Inferior parietal cortex (tissue), 1 donor: ENCODE results near the gene ATM.
A peak's percentile ranks its signal among the peaks of the same experiment; 100 is the strongest.

Experiments
- DNase-seq: peaks from one replicate; pipeline ENCODE4 v3.0.0-alpha.2; 2016; ENCODE audit errors: extremely low spot score

The ATM gene, protein sequence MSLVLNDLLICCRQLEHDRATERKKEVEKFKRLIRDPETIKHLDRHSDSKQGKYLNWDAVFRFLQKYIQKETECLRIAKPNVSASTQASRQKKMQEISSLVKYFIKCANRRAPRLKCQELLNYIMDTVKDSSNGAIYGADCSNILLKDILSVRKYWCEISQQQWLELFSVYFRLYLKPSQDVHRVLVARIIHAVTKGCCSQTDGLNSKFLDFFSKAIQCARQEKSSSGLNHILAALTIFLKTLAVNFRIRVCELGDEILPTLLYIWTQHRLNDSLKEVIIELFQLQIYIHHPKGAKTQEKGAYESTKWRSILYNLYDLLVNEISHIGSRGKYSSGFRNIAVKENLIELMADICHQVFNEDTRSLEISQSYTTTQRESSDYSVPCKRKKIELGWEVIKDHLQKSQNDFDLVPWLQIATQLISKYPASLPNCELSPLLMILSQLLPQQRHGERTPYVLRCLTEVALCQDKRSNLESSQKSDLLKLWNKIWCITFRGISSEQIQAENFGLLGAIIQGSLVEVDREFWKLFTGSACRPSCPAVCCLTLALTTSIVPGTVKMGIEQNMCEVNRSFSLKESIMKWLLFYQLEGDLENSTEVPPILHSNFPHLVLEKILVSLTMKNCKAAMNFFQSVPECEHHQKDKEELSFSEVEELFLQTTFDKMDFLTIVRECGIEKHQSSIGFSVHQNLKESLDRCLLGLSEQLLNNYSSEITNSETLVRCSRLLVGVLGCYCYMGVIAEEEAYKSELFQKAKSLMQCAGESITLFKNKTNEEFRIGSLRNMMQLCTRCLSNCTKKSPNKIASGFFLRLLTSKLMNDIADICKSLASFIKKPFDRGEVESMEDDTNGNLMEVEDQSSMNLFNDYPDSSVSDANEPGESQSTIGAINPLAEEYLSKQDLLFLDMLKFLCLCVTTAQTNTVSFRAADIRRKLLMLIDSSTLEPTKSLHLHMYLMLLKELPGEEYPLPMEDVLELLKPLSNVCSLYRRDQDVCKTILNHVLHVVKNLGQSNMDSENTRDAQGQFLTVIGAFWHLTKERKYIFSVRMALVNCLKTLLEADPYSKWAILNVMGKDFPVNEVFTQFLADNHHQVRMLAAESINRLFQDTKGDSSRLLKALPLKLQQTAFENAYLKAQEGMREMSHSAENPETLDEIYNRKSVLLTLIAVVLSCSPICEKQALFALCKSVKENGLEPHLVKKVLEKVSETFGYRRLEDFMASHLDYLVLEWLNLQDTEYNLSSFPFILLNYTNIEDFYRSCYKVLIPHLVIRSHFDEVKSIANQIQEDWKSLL (N-terminal part only)

DNA sequence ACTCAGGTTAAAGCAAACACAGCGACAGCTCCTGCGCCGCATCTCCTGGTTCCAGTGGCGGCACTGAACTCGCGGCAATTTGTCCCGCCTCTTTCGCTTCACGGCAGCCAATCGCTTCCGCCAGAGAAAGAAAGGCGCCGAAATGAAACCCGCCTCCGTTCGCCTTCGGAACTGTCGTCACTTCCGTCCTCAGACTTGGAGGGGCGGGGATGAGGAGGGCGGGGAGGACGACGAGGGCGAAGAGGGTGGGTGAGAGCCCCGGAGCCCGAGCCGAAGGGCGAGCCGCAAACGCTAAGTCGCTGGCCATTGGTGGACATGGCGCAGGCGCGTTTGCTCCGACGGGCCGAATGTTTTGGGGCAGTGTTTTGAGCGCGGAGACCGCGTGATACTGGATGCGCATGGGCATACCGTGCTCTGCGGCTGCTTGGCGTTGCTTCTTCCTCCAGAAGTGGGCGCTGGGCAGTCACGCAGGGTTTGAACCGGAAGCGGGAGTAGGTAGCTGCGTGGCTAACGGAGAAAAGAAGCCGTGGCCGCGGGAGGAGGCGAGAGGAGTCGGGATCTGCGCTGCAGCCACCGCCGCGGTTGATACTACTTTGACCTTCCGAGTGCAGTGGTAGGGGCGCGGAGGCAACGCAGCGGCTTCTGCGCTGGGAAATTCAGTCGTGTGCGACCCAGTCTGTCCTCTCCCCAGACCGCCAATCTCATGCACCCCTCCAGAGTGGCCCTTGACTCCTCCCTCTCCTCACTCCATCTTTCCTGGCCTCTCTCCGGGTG is at the start of gene ATM, which contains the start of gene NPAT:
Gene ATM (plus strand): TSS at position 494 of the 774 bp plus-strand sequence. CDS start 4,558 bp downstream, outside the sequence.
Gene NPAT (minus strand): TSS at position 65 of the 774 bp plus-strand sequence. CDS start 102 bp downstream, outside the sequence.
- DNase-seq, result peak; percentile 99

DNA sequence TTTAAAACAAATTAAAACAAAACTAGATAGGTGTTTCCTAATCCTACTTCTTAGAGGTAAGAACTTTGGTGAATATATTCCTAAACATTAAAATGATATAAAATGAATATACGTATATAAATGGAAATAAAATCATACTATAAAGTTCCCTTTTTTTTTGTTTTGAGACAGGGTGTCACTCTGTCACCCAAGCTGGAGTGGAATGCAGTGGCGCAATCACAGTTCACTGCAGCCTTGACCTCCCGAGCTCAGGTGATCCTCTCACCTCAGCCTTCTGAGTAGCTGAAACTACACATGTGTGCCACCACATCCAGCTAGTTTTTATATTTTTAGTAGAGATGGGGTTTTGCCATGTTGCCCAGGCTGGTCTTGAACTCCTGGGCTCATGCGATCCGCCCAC is 45.3 kb upstream of the ATM start:
- DNase-seq, result no peak

DNA sequence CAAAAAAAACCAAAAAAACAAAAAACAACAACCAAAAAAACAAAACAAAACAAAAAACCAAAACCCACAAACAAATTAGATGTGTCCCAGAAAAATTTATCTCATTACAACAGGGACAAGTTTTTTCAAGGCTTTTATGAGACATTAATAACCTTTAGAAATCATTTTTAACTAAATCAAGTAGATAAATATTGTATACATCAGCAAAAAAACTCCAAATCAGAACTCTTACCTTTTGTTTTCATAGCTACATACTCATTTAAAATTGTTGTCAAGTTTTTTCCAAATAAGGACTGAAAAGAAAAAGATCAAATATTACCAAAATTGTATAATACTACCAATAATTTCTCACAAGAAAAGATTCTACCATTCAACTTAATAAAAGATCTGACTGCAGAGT is 29.1 kb upstream of the ATM start:
- no peak for DNase-seq

DNA sequence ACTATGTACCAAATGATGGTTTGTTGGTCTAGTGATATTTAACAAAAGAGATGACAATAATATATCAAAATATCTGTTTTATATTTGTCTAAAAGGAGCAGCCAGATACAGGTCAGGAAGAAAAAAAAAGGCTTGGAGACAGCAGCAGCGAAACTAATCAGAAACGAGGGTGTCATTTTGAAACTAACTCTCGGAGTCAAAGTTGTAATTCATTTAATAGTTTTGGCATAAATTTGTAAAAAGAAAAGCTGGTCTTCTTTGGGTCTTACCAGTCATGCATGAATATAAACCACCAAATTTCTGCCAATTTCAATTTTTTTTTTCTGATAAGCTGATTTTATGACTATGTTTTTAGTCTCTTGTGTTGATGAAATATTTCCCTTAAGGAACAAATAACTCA is 26.0 kb upstream of the ATM start:
- no peak for DNase-seq

DNA sequence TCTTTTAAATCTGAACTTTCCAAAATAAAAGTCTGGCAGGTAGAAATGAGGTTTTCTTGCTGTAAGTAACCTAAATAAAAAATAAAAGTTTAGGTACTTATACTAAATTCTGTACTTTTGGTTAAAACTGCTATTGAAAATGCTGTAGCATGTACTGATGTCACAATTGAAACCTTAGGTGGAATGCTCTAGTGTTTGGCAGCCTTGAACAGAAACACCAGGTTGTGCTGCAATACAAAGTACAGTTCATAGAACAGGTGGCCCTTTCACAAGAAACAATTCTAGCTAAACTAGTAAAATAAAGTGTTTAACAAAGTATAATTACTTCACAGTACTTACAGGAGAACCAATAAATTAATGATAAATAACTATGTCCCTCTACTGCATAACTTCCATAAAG is 25.5 kb upstream of the ATM start:
- DNase-seq, result no peak

DNA sequence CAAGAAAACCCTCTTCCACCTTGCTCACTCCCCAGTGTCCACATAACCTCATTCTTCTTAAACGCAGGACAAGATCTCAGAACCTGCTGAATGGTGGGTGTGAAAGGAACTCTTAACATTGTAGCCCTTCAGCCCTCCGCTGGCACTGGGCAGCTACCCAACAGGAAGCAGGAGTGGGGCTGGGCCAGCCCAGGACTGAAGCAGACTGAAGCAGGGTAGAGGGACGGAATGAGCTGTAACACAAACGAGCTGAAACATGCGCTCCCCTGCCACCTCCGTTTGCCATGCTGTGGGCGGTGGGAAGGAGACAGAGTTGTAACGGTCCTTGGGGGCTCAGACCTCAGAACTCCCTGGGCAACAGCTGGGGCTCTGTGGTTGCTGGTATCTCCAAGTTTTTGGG is 24.0 kb upstream of the ATM start:
- DNase-seq, result no peak

DNA sequence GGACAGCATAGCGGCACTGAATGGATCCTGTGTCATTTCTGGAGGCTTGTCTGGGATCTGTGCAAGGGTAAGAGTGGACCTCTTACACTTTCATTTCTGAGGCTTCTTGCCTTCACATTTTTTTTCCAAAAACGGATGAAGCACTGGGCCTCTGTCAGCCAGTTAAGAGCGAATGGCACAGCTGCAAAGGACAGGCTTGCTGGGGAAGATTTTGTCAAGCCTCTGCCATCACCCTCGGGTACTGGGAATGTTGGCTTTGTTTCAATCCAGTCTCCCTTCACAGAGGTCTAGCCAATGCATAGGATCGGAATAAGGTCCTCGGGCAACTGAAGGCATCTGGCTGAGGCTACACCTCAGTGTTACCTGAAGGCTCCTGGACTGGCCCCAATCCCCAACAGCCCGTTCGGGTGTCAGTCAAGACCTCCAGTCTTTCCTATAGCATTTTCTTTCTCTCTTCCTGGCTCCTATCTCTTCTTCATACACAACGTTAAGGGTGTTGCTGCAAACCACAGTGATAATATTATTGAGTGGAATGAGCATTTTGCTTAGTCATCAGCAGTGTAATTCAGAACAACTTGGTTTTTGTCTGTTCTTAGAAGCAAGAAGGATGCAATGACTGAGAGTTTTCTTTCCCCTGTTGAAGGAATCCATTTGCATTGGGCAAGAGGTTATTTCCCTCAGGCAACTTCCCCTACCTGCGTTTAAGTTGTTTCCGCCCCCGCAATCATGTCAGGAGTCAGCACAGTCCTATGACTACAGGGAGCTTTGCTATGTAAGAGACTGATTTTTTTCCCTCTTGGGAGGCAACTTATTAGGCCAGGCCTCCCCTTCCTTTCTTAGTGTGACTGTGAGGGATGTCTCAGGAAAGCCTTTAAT is 23.2 kb upstream of the ATM start:
- DNase-seq, result peak; percentile 8

DNA sequence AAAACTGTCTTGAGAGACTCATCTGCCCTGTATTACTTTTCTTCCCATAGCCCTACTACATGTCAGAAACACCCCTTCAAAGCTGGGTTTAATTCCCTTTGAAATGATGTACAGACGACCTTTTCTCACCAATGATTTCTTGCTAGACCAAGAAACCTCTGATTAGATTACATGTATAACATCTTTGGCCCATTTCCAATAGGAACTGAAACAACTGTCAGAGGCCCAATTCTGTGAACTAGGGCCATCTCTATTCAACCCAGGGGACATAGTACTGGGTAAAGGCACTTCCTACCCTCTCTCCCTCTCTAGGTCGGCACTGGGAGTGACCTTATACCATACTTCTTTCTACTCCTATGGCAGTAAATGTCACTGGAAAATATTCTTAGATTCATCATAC is 19.8 kb upstream of the ATM start:
- DNase-seq, result no peak

DNA sequence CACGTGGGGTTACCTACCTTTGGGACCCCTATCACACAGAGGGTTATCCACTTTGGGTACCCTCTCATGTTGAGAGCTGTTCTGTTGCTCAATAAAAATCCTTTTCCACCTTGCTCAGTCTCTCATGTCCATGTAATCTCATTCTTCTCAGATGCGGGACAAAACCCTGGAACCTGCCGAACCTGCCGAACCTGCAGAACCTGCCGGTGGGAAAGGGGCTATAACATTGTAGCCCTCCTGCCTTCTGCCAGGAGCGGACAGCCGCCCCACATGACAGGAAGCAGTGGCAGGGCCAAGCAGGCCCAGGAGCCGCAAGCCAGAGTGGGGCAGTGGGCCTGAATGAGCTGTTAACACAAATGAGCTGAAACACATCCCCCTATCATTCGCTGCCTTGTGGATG is 18.5 kb upstream of the ATM start:
- DNase-seq, result no peak

DNA sequence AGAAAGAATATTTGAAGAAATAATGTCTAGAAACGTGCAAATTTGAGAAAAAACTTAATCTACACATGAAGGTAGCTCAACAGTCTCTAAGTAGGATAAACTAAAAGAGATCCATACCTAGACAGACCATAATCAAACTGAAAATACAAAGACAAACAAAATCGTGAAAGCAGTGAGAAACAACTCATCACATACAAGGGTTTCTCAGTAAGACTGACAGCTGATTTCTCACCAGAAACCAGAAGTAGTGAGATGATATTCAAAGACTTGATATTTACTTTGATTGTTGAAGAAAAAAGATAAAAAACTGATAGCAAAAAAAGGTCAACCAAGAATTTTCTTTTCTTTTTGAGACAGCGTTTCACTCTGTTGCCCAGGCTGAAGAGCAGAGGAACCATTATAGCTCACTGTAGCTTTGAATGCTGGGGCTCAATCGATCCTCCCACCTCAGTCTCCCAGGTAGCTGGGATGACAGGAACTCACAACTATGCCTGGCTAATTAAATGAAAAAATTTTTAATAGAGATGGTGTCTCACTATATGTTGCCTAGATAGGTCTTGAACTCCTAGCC is 17.9 kb upstream of the ATM start:
- DNase-seq, result no peak

DNA sequence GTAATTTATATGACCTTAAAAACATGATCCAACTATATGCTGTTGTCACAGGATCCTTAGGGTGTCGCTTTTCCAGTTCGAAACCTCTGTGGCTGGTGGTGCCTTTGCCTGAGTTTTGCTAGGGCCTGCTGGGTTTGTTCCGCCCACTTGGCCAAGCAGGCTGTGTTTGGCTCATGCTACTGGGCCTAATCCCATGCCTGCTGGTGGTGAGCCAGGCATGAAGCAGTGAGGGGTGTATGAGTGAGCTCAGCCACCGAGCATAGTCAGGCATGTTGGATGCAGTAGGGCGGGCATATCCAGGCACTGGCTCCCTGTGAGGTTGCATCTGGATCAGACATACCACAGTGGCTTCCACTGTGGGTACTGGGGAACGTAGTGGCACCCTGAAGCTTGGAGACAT is 16.7 kb upstream of the ATM start:
- no peak for DNase-seq

DNA sequence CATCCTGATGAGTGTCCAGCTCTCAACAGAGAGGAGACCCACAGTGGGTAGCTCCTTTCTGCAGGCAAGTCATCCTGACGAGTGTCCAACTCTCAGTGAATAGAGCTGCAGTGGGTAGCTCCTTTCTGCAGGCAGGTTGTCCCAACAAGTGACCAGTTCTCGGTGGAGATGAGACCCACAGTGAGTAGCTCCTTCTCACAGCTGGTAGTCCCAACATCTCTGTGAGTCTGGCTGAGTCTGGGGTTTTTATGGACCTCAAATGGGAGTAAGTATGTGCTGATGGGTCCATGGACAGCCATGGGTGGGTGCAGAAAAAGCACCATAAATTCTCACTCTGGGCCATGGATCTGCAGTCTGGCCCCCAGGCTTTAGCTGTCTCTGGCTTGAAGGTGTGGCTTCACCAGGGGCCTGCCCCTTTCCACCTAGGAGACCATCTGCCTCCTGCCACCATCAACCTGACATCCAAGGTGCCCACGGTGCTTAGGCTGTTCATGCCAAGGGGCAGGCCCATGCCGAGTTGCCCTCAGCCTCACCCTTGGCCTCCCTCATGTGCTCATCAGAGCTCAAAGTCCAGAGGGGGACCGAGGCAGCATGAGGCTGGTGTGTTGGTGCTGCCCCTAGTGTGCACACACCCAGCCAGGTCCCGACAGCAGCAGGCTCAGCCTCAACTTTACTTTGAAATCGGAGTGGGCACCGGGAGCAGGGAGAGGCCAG is 15.7 kb upstream of the ATM start:
- DNase-seq, result no peak

DNA sequence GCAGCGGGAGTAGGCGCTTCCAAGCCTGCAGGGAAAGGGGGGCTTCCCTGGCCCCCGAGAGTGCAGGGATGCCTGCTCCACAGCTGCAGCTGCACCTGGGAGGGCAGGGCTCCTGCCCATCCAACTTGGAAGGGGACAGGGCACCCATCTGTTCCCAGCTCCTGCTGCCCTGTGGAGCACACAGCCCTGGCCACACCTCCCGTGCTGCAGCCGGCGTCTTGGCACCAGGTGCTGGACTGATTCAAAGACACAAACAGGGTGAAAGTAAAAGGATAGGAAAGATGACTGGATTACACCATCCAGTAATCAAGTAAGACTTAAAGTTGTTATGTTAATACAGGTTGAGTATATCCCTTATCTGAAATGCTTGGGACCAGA is 15.2 kb upstream of the ATM start:
- no peak for DNase-seq

DNA sequence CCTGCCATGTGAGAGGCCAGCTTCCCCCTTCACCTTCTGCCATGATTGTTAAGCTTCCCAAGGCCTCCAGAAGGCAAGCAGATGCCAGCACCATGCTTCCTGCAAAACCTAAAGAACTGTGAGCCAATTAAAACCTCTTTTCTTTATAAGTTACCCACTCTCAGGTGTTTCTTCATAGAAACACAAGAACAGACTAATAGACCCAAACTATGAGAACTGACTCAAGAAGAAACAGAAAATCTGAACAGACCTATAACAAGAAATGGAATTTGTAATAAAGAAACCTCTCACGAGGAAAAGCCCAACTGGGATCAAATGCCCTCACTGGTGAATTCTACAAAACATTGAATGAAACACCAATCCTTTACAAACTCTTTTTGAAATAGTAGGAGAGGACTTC is 12.4 kb upstream of the ATM start:
- no peak for DNase-seq

DNA sequence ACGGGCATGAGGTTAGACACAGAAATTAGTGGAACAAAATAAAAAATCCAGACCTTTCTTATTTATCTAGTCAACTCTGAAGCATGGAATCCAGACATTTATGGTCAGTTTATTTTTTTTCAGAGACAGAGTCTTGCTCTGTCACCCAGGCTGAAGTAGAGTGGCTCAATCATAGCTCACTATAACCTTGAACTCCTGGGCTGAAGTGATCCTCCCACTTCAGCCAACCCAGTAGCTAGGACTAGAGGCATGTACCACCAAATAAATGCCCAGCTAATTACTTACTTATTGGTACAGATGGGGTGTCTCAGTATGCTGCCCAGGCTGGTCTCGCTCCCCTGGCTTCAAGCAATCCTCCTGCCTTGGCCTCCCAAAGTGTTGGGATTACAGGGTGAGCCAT is 9.1 kb upstream of the ATM start:
- no peak for DNase-seq

DNA sequence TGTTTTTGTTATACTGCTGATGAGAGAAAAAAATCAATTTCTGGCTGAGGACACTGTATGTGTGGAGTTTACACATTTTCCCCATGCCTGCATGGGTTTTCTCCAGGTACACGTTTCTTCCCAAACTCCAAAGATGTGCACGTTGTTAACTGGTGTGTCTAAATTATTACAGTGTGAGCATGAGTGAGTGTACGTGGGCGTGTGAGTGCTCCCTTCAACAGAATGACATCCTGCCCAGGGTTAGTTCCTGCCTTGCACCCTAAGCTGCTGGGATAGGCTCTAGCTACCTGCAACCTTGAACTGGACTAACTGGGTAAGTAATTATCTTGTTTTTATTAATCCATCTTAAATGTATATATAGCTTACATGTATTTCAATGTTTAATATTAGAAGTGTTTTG is 5.9 kb upstream of the ATM start:
- no peak for DNase-seq

DNA sequence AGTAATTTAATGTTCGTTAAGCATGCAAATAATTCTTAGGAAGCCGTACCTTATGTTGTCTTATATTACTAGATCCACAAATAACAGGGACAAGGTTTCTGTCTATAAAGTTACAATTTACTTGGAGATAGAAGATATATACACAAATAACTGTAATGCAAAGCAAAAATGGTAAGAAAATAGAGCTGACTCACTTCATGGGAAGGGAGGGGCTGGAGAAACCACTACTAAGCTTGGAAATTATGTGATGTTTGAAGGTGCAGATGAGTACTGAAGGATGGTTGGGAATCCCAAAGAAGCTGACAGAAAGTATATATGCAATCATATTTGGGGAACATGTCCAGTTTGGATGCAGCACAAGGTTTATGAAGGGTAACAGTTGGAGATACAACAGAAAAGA is 4.4 kb upstream of the ATM start:
- no peak for DNase-seq

DNA sequence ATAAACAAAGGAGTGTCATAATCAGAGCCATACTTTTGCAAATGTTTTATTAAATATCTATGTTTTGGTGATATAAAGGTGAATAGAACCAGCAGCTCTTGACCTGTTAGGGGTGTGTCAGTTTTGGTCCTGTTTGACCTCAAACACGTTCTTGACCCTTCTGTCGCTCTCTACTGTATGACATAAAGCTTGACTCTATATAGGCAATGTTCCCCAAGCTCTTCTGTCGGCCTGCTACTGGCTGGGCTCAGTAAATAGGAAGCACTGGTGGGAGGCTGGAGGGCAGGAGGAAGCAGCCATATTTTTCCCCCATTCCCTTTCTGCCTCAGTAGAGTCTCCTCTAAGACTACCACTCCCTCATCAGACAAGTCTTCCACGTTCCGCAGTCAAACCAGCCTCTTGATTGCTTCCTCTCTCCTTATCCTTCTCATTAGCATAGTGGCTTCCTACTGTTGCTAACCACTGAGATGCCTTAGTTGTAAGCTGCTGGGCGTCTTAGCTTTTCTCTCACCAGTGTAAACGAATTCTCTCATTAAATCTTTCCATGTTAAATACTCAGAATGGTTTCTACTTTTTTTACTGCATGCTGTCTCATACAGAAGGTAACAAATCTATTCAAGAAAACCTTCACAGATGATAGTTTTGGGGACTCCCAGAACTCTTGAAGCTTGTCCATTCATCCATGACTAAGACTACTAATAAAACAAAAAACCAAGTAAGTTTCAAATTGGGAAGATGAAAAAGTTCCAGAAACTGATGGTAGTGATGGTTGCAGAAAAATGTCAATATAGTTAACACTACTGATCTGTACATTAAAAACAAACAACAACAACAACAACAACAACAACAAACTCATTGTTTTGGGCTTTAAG is 3.7 kb upstream of the ATM start:
- no peak for DNase-seq
